Measurements from ENCODE around the gene TAB3.
"Not testable (repeated sequence)": the region's sequence is repeated elsewhere in the genome, so short reads cannot be mapped to it uniquely, and the experiment has no call there.

The TAB3 gene

DNA sequence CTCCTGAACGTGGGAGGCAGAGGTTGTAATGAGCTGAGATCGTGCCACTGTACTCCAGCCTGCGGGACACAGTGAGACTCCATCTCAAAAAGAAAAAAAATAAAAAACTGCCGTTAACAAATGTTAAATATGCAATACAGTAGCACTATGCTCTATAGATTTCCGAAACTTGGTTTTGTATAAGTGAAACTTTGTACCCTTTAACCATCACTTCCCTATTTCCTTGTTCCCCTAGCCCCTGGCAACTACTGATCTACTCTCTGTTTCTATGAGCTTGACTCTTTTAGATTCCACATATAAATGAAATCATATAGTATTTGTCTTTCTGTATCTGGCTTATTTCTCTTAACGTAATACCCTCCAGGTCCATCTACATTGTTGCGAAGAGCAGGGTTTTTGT lies 74.1 kb downstream of the TAB3 start:
- DNase-seq: no peak

GRCh38 chrX:30812326-30812725 lies 76.7 kb downstream of the TAB3 start:
- DNase-seq: no peak

DNA sequence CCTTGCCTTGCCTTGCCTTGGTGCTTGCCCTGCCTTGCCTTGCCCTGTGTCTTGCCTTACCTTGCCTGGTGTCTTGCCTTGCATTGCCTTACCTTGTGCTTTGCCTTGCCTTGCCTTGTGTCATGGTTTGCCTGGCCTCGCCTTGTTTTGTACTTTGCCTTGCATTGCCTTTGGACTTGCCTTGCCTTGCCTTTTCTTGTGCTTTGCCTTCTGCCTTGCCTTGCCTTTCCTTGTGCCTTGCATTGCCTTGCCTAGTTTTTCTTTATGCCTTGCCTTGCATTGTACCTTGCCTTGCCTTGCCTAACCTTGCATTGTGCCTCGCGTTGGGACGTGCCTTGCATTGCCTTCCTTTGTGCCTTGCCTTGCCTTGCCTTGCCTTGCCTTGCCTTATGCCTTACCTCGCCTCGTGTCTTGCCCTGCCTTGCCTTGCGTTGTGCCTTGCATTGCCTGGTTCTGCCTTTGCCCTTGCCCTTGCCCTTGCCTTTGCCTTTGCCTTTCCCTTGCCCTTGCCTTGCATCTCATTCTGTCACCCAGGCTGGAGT lies 82.8 kb downstream of the TAB3 start:
- DNase-seq: no peak

- DNase-seq: no peak
Observed at GRCh38 chrX:30804462-30804861, 84.6 kb downstream of the TAB3 start.

- no peak for DNase-seq
Observed at GRCh38 chrX:30800901-30801300, 88.2 kb downstream of the TAB3 start.

DNA sequence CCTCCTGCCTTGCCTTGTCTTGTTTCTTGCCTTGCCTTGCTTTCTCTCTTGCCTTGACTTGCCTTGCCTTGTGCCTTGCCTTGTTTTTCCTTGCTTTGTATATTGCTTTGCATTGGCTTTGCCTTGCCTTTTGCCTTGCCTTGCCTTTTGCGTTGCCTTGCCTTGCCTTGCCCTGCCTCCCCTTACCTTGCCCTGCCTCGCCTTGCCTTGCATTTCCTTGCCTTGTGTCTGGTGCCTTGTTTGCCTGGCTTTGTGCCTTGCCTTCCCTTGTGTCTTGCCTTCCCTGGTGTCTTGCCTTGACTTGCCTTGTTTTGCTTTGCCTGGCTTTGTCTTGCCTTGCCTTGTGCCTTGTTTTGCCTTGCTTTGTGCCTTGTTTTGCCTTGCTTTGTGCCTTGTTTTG lies 89.7 kb downstream of the TAB3 start:
- no peak for DNase-seq

DNA sequence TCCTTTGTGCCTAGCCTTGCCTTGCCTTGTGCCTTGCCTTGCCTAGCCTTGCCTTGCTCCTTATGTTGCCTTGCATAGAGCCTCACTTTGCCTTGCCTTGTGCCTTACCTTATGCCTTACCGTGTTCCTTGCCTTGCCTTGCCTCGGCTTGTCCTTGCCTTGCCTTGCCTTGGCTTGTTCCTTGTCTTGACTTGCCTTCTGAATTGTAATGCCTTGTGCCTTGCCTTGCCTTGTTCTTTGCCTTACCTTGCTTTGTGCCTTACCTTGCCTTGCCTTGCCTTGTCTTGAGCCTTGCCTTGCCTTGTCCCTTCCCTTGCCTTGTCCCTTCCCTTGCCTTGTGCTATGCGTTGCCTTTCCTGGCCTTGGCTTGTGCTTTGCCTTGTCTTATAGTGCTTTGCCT lies 90.2 kb downstream of the TAB3 start:
- DNase-seq: no peak

- not testable (repeated sequence) for DNase-seq
Observed at GRCh38 chrX:30797301-30797700, 91.8 kb downstream of the TAB3 start.

- no peak for DNase-seq
Observed at GRCh38 chrX:30795981-30796958, 92.8 kb downstream of the TAB3 start.

DNA sequence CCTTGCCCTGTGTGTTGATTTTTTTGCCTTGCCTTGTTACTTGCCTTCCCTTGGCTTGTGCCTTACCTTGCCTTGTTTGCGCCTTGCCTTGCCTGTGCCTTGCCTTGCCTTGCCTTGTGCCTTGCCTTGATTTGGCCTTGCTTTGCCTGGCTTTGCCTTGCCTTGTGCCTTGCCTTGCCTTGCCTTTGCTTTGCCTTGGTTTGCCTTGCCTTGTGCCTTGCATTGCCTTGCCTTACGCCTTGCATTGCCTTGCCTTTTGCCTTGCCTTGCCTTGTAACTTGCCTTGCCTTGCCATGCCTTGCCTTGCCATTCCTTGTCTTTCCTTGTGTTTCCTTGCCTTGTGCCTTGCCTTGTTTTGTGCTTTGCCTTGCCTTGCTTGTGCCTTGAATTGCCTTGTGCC lies 94.6 kb downstream of the TAB3 start:
- no peak for DNase-seq

DNA sequence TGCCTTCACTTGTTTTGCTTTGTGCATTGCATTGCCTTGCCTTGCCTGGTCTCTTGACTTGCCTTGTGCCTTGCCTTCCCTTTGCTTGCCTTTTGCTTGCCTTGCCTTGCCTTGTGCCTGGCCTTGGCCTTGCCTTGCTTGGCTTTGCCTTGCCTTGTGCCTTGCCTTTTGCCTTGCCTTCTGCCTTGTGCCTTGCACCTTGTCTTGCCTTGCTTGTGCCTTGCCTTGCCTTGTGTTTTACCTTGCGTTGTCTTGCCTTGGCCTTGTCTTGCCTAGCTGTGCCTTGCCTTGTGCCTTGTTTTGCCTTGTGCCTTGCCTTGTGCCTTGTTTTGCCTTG lies 95.3 kb downstream of the TAB3 start:
- no peak for DNase-seq

DNA sequence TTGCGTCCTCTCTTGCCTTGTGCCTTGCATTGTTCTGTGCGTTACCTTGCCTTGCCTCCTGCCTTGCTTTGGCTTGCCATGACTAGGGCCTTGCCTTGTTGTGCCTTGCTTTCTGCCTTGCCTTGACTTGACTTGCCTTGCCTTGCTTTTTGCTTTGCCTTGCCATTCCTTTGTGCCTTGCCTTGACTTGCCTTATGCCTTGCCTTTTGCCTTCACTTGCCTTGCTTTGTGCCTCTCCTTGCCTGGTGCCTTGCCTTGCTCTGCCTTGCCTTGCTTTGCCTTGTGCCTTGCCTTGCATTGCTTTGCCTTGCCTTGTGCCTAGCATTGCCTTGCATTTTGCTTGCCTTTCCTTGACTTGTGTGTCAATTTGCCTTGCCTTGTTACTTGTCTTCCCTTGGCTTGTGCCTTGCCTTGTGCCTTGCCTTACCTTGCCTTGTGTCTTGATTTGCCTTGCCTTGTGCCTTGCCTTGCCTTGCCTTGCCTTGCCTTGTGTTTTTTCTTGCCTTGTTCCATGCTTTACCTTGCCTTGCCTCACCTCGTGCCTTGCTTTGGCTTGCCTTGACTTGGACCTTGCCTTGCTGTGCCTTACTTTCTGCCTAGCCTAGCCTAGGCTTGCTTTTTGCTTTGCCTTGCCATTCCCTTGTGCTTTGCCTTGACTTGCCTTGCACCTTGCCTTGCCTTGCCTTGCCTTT lies 95.8 kb downstream of the TAB3 start:
- DNase-seq: no peak

DNA sequence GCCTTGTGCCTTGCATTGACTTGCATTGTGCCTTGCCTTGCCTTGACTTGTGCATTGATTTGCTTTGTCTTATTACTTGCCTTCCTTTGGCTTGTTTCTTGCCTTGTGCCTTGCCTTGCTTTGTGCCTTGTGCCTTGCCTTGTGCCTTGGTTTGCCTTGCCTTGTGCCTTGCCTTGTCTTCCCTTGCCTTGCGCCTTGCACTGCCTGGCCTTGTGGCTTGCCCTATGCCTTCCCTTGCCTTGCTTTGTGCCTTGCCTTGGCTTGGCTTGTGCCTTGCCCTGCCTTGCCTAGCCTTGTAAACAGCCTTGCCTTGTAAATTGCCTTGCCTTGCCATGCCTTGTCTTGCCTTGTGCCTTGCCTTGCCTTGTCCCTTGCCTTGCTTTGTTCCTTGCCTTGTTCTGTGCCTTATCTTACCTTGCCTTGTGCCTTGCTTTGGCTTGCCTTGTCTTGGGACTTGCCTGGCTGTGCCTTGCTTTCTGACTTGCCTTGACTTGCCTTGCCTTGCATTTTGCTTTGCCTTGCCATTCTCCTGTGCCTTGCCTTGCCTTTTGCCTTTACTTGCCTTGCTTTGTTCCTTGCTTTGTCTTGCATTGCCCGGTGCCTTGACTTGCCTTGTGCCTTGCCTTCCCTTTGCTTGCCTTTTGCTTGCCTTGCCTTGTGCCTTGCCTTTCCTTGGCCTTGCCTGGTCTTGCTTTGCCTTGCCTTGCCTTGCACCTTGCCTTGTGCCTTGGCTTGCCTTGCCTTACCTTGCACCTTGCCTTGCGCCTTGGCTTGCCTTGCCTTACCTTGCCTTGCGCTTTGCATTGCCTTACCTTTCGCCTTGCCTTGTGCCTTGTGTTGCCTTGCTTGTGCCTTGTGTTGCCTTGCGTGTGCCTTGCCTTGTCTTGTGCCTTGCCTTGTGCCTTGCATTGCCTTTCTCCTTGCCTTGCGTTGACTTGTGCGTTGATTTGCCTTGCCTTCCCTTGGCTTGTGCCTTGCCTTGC lies 97.5 kb downstream of the TAB3 start:
- no peak for DNase-seq

GRCh38 chrX:30787012-30787411 lies 102.0 kb downstream of the TAB3 start:
- DNase-seq: no peak

DNA sequence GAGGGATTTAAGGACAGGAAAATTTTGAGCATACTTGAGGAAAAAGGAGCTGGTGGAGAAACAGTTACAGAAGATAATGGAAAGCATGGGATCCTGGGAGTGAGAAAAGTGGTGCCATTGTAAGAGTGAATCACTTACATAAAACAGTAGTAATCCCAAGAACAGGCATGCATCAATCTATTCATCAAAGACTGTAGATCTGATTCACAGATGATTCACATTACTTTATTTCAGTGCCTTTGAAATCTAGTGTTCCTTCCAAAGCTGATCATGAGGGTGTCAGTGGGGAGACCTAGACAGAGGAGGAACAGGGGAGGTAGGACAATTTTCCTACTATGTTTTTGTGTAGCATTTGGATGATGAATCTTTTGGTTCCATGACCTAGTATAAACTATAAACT lies 102.7 kb downstream of the TAB3 start:
- DNase-seq: no peak

GRCh38 chrX:30781711-30782444 lies 107.2 kb downstream of the TAB3 start:
- no peak for DNase-seq

DNA sequence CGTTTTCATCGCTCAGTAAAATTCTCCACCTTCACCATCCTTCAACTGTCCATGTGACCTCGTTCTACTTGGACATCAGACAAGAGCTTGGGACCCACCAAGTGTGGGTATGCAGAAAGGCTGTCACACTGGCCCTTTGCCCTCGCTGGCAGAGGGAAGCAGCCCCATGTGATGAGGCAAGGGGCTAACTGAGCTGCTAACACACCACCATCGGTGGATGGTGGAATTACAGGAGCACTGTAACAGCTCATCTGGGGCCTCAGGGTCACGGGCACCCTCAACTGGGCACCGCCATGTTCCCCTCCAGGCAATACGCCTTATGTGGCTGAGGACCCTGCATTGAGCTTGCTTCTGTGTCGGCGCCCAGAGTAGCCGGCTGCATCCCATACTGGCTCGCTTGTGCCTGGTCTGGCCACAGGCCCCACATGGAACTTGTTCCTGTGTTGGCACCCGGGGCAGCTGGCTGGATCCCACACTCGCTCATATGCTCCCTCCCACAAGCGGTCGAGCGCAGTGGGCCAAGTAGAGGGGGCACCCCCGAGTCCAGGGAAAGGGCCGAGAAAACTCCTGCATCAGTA lies 109.5 kb downstream of the TAB3 start:
- no peak for DNase-seq

- DNase-seq: no peak
Observed at GRCh38 chrX:30777575-30777974, 111.5 kb downstream of the TAB3 start.

All from stimulated activated CD4-positive, alpha-beta T cell treated with anti-CD3 and anti-CD28 coated beads, Interleukin-4, amount 100 ng/mL, for 24 hours (primary cell).